Fibroblast of pulmonary artery (primary cell): Measurements from ENCODE around the gene OSTF1.
A peak's percentile ranks its signal among the peaks of the same experiment; 100 is the strongest.

Experiments
- DNase-seq: peaks from one replicate; pipeline ENCODE4 v3.0.0-alpha.2; 2010; ENCODE audit warnings: low read depth
- H3K4me3 ChIP-seq: replicated peaks from 2 replicates; pipeline ENCODE4 v1.5.1; 2011; ENCODE audit warnings: low read depth, mild to moderate bottlenecking, control low read depth, low read length, moderate library complexity
- TF ChIP-seq, protein P1 (sequence below): IDR thresholded peaks from 2 replicates; pipeline ENCODE4 v1.5.1; 2011; ENCODE audit warnings: mild to moderate bottlenecking, control low read depth, low read length, inconsistent platforms; ENCODE audit errors: missing control alignments

OSTF1 gene

DNA sequence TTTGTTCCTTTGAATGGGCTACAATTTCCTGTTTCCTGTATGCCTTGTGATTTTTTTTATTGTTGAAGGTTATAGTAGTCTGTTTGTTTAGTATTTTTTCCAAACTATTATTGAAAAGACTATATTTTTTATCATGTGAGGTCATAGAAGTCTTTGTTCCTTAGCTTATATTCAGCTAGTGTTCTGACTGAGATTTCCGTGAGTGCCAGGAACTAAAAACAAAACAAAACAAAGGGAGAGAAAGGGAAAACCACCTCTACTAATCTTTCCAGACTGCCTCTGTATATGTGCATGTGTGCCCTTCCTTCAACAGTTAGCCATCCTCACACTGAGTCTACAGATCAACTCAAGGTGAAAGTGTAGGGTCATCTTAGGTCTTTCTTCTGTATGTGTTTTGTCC, 79.0 kb downstream of the OSTF1 start:
- no peak for DNase-seq
- H3K4me3 ChIP-seq, result no peak overlapping the region
- TF ChIP-seq, protein P1, sequence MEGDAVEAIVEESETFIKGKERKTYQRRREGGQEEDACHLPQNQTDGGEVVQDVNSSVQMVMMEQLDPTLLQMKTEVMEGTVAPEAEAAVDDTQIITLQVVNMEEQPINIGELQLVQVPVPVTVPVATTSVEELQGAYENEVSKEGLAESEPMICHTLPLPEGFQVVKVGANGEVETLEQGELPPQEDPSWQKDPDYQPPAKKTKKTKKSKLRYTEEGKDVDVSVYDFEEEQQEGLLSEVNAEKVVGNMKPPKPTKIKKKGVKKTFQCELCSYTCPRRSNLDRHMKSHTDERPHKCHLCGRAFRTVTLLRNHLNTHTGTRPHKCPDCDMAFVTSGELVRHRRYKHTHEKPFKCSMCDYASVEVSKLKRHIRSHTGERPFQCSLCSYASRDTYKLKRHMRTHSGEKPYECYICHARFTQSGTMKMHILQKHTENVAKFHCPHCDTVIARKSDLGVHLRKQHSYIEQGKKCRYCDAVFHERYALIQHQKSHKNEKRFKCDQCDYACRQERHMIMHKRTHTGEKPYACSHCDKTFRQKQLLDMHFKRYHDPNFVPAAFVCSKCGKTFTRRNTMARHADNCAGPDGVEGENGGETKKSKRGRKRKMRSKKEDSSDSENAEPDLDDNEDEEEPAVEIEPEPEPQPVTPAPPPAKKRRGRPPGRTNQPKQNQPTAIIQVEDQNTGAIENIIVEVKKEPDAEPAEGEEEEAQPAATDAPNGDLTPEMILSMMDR, result no peak

DNA sequence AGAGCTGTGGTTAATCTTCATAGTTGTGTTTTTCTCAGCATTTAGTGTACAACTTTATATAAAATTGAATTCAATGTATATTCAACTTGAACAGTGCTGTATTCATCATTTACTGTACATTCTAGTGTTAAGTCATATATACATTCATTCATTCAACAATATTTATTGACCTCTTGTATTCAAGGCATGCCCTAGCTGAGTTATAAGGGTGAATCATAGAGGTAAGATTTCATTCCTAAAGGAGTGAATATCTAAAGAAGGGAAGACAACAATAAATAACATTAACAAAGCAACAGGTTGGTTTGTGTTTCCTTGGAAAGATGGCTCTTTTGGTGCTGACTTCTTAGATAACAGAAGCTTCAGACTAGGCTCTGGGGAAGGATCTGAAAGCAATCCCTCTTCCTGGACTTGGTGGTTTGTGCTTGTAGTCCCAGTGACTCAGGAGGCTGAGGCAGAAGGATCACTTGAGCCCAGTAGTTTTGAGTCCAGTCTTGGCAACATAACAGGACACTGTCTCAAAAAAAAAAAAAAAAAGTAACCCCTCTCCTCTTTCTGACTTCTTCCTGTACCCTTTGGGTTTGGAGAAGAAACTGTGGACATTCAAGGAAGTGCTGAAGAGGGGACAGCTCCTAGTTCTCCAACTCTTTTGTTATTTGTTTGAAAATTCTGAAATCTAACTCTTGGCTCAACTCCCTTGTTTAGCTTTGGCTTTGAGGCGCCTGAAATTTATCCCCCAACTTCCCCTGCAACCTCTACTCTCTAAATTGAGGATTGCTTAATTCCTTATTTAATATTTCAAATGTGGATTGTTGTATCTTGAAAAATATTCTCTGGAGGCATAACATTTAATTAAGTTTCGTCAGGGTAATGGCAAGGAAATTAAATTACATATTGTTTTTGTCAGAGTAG, 80.2 kb downstream of the OSTF1 start:
- H3K4me3 ChIP-seq, result no peak overlapping the region
- DNase-seq, result peak; percentile 48
- TF ChIP-seq, protein P1, result no peak

DNA sequence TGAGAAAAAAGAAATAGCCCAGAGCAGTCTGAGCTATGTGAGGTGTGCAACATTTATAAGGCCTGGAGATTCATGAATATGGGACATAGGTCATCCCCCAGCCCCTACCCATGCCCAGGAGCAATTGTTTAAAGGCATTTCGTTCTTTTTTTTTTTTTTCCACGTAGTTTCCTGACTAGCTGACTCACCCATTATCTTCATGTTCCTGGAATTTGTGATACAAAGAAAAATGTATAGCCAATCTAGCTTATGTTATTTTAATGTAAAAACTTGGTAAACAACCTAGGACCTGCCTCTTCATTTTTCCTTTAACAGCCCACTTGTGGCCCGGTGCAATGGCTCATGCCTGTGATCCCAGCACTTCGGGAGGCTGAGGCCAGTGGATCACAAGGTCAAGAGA, 81.3 kb downstream of the OSTF1 start:
- TF ChIP-seq, protein P1, result no peak
- DNase-seq, result peak; percentile 92
- H3K4me3 ChIP-seq, result no peak overlapping the region

DNA sequence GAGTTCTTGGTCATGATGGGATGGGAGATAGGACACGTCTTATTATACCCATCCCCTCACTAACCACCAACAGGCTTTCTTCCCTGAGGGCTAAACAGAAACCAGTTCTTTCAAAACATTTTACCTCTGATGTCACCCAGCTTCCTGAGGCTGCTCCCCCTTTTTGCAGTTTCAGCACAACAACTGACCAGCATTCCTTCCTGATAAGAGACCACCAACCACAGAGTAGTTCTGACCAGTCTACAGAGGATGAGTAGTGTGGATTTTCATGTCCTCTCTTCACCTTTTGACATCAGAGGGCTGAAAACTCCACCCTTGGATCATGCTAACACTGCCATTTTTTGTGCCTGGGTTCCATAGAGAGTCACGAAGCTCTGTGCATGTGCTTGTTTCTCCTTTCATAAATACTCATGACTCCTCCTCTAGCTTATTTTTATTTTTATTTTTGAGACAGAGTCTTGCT, 82.6 kb downstream of the OSTF1 start:
- H3K4me3 ChIP-seq, result no peak overlapping the region
- DNase-seq, result peak; percentile 80
- TF ChIP-seq, protein P1, result no peak

DNA sequence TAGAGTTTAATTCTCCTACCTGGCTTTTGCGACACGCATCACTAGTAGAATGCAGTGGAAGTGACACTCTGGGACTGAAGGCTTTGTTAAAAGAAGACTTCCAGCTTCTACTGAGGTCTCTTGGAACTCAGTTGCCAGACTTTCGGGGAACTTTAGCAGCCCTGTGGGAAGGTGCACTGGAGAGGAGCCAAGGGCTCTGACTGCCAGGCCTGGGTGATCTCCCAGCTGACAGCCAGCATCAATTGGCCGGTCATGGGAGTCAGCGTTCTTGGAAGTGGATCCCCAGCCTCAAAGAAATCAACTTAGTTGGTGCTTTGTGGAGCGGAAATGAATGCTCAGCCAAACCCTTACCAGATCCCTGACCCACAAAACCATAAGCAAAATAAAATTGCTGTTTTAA, 87.1 kb downstream of the OSTF1 start:
- H3K4me3 ChIP-seq, result no peak overlapping the region
- TF ChIP-seq, protein P1, result no peak
- no peak for DNase-seq

DNA sequence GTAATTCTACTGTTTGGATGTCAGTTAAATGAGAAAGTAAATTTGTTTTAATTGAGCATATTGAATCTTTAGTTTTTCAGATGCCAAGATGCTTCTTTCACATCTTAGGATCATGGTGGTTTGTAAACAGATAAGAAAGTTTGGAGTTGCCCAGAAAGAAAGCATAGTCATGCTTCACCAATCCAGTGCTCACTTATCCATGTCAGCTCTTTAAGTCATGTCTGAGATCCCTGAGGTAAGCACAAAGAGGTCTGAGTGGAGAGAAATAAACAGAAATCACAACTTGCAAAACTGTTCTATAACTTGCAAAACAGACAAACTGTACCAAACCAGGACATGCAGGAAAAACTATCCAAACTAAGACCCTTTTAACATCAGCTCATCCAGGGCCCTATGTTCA, 87.7 kb downstream of the OSTF1 start:
- DNase-seq, result peak; percentile 11
- H3K4me3 ChIP-seq, result no peak overlapping the region
- TF ChIP-seq, protein P1, result no peak

DNA sequence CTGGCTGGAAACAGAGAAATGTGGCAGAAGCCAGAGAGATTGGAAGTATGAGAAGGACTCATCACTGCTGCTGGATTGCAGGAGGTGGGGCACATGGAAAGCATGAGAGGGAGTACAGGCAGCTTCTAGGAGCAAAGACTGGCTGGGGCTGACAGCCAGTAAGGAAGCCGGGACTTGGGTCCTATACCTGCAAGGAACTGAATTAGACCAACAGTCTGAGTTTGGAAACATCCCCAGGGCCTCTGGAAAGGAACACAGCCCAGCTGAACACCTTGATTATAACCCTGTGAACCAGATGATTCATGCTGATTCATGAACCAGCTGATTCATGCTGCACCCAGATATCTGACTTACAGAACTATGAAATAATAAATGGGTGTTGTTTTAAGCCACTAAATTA, 93.4 kb downstream of the OSTF1 start:
- no peak overlapping the region for H3K4me3 ChIP-seq
- TF ChIP-seq, protein P1, result no peak
- DNase-seq, result peak; percentile 46
